HepG2 (cell line): ENCODE measurements around the gene SPA17. TPM values are rescaled to one million over a fixed set of nuclear protein-coding genes. Genes with fewer than 3 reads are reported as not detected.

Experiments used
- ATAC-seq: fragments of 200-7000 bp; cut with Tn5 transposase; 3 replicates; pipeline ENCODE4 v1.9.1; 2020; ENCODE audit warnings: mild to moderate bottlenecking, moderate library complexity
- BruUV-seq: library from RNA; stranded (reverse); fragments of 400-500 nt; replicated peaks from 2 replicates; lab custom pipeline; 2021; lab: Mats Ljungman, UMichigan
- CTCF ChIA-PET: fragments of 300-600 bp; formaldehyde crosslinking; extraction: SDS; loops from one replicate; lab custom pipeline; 2021; ENCODE audit warnings: low total read pairs, inconsistent platforms, low intra/inter-chr PET ratio; lab: Yijun Ruan, JAX
- POLR2A ChIA-PET: fragments of 350-600 bp; sonication (Branson Sonifier 250); formaldehyde crosslinking; loops from one replicate; lab custom pipeline; 2020; ENCODE audit warnings: antibody characterized with exemption, inconsistent platforms; lab: Yijun Ruan, JAX
- DNase-seq: peaks from one replicate; pipeline ENCODE4 v3.0.0-alpha.2; 2015; ENCODE audit warnings: low spot score
- FAIRE-seq: peaks from 3 replicates; lab custom pipeline; 2011; peaks lifted over from hg19 to GRCh38; lab: Jason Lieb, UNC
- H2AFZ ChIP-seq: one replicate; pipeline ENCODE4 v1.6.1; 2011; ENCODE audit warnings: low read length, inconsistent platforms
- H3K27ac ChIP-seq: fragments of 300-600 bp; 3 replicates; pipeline ENCODE4 v1.8.0; 2011; ENCODE audit warnings: mixed run types, mild to moderate bottlenecking, mixed read lengths, low read length, inconsistent platforms; ENCODE audit not compliant: insufficient read depth; ENCODE audit errors: extremely low read length
- H3K27me3 ChIP-seq, 2 experiments: fragments of 200-600 bp in 1 of 2; 2 replicates in 1 of 2; 3 replicates in 1 of 2; pipeline versions ENCODE4 v1.6.0 to v1.8.0; 2011; ENCODE audit warnings: low read length in 2 of 2, mild to moderate bottlenecking in 2 of 2, moderate library complexity in 2 of 2, inconsistent platforms in 1 of 2; ENCODE audit not compliant: insufficient read depth in 2 of 2, control insufficient read depth in 1 of 2
- H3K36me3 ChIP-seq, 2 experiments: fragments of 200-600 bp in 1 of 2; replicated peaks in 1 of 2; 2 replicates in 1 of 2; 3 replicates in 1 of 2; pipeline versions ENCODE4 v1.5.1 to v1.8.0; 2011; ENCODE audit warnings: low read length in 2 of 2, inconsistent platforms in 1 of 2; ENCODE audit not compliant: insufficient read depth in 2 of 2, control insufficient read depth in 1 of 2
- H3K4me1 ChIP-seq: 2 replicates; pipeline ENCODE4 v1.5.1; 2012; ENCODE audit warnings: low read length, inconsistent platforms; ENCODE audit not compliant: insufficient read depth
- H3K4me2 ChIP-seq: 2 replicates; pipeline ENCODE4 v1.6.0; 2011; ENCODE audit warnings: low read depth, low read length, inconsistent platforms
- H3K4me3 ChIP-seq, 3 experiments: fragments of 200-600 bp in 1 of 3; sonication (generic), shearing (Covaris generic) in 1 of 3; replicated peaks in 1 of 3; 2 replicates each; pipeline ENCODE4 v1.5.1; 2011 to 2016; ENCODE audit warnings: low read length in 3 of 3, inconsistent platforms in 2 of 3, low read depth in 2 of 3, mild to moderate bottlenecking in 2 of 3, control low read depth in 1 of 3, mixed read lengths in 1 of 3; ENCODE audit not compliant: insufficient read depth in 1 of 3
- H3K79me2 ChIP-seq: one replicate; pipeline ENCODE4 v1.6.1; 2011; ENCODE audit warnings: low read length, inconsistent platforms; ENCODE audit not compliant: insufficient read depth
- H3K9ac ChIP-seq: 2 replicates; pipeline ENCODE4 v1.6.0; 2011; ENCODE audit warnings: mild to moderate bottlenecking, low read depth, low read length, inconsistent platforms; ENCODE audit not compliant: insufficient read depth
- H3K9me3 ChIP-seq: 2 replicates; pipeline ENCODE4 v1.5.1; 2012; ENCODE audit warnings: mild to moderate bottlenecking, low read length
- H4K20me1 ChIP-seq: 2 replicates; pipeline ENCODE4 v1.6.0; 2011; ENCODE audit warnings: inconsistent platforms, mild to moderate bottlenecking, low read length, moderate library complexity; ENCODE audit not compliant: insufficient read depth
- ADNP ChIP-seq: sonication (generic); formaldehyde crosslinking; IDR thresholded peaks from 2 replicates; pipeline ENCODE4 v1.4.0; 2020; ENCODE audit warnings: missing genetic modification reagents
- CREB1 ChIP-seq, 2 experiments: fragments of 450-650 bp in 1 of 2; IDR thresholded peaks; 2 replicates each; pipeline ENCODE4 v1.6.1; 2016 to 2017; ENCODE audit warnings: control low read depth in 1 of 2, mild to moderate bottlenecking in 1 of 2, missing compliant biosample characterization in 1 of 2, missing genetic modification characterization in 1 of 2
- FLYWCH1 ChIP-seq: sonication (generic); formaldehyde crosslinking; IDR thresholded peaks from 2 replicates; pipeline ENCODE4 v1.8.1; 2023; ENCODE audit warnings: mild to moderate bottlenecking, missing genetic modification reagents
- FOXJ3 ChIP-seq: sonication (generic); formaldehyde crosslinking; IDR thresholded peaks from 2 replicates; pipeline ENCODE4 v1.4.0; 2020; ENCODE audit warnings: missing genetic modification reagents, mild to moderate bottlenecking, borderline replicate concordance
- GABPB1 ChIP-seq: IDR thresholded peaks from 2 replicates; pipeline ENCODE4 v1.6.1; 2016; ENCODE audit warnings: mild to moderate bottlenecking, missing genetic modification reagents, moderate library complexity, missing compliant biosample characterization
- NKX3-1 ChIP-seq: sonication (generic); formaldehyde crosslinking; IDR thresholded peaks from 2 replicates; pipeline ENCODE4 v1.5.0; 2020; ENCODE audit warnings: missing genetic modification reagents
- SNRNP70 ChIP-seq: fragments of 200-400 bp; formaldehyde crosslinking; IDR thresholded peaks from 2 replicates; pipeline ENCODE4 v1.6.1; 2017; ENCODE audit warnings: mild to moderate bottlenecking, low read depth, low read length, moderate library complexity
- ZFP36 ChIP-seq: fragments of 150-350 bp; IDR thresholded peaks from 2 replicates; pipeline ENCODE4 v1.6.1; 2018; ENCODE audit warnings: borderline replicate concordance, low read length, low read depth; ENCODE audit not compliant: partially characterized antibody
- ZNF205 ChIP-seq: IDR thresholded peaks from 2 replicates; pipeline ENCODE4 v1.6.1; 2018; ENCODE audit warnings: missing biosample characterization, missing genetic modification reagents
- ZNF282 ChIP-seq: fragments of 450-650 bp; IDR thresholded peaks from 2 replicates; pipeline ENCODE4 v1.6.1; 2018; ENCODE audit not compliant: partially characterized antibody
- ZNF720 ChIP-seq: sonication (generic); formaldehyde crosslinking; IDR thresholded peaks from 2 replicates; pipeline ENCODE4 v1.4.0; 2020; ENCODE audit warnings: missing genetic modification reagents
- ZNF83 ChIP-seq: sonication (generic); formaldehyde crosslinking; IDR thresholded peaks from 2 replicates; pipeline ENCODE4 v1.4.0; 2020; ENCODE audit warnings: missing genetic modification reagents, mild to moderate bottlenecking, borderline replicate concordance
- WGBS: methylation state at CpG from one replicate; pipeline ENCODE4 v1.1.6; 2017; ENCODE audit warnings: low lambda C conversion rate; 5-methylcytosine and 5-hydroxymethylcytosine counted together
- in situ Hi-C: cut with HindIII; loops from 2 replicates; pipeline ENCODE4 v1.10.0; 2017; ENCODE audit warnings: low pct_unique_long_range_greater_than_20kb; ENCODE audit not compliant: extremely low pct_ligation_motif_present
- intact Hi-C: fragments of 100-400 bp; cut with micrococcal nuclease; formaldehyde crosslinking; loops from one replicate; pipeline ENCODE4 v1.10.0; 2022; ENCODE audit not compliant: unreplicated experiment
- polyA plus RNA-seq, 8 experiments: library from polyadenylated mRNA; depleted of rRNA in 3 of 8; stranded (reverse) in 7 of 8; unstranded in 1 of 8; fragments of >200 nt; fragmentation: Illumina TruSeq in 4 of 8; extraction: Trizol in 4 of 8; gene quantifications; 2 replicates each; pipeline versions ENCODE4 v1.2.1 to v1.2.3, GENCODE V29; 2011 to 2016; ENCODE audit warnings: low read depth in 4 of 8, missing spikeins in 1 of 8, mixed read lengths in 1 of 8; ENCODE audit not compliant: insufficient read depth in 1 of 8
- total RNA-seq, 5 experiments: library from RNA; depleted of rRNA; stranded (reverse); fragments of >200 nt; fragmentation: Illumina TruSeq; extraction: Trizol; gene quantifications; 2 replicates each; pipeline ENCODE4 v1.2.3, GENCODE V29; 2016; ENCODE audit warnings: low read depth in 1 of 5
- TF ChIP-seq, protein P1 (sequence below): sonication (generic); formaldehyde crosslinking; IDR thresholded peaks from 2 replicates; pipeline ENCODE4 v1.4.0; 2020; ENCODE audit warnings: missing genetic modification reagents

SPA17 gene
- total and polyA plus RNA-seq, 2 of the 13 experiments (the other 11 are each of a cell fraction or from before 2014, with no cell fraction given) = 4.4 to 8.4 TPM

GRCh38 chr11:124646148-124646547 lies 27.6 kb upstream of the SPA17 start:
- Histone ChIP-seq H3K36me3 (no peaks in the 10 kb centered on the region), H3K27me3 (no peaks in the 10 kb centered on the region), H3K9ac (no peak overlapping the region), H3K79me2 (no peaks in the 10 kb centered on the region), H3K4me1 (peaks cover 7% of the 10 kb centered on the region), H3K27ac (no peak overlapping the region), H3K4me2 (no peak overlapping the region), H3K9me3 (no peaks in the 10 kb centered on the region), H3K4me3 (no peak overlapping the region), H4K20me1 (no peaks in the 10 kb centered on the region), H2AFZ (no peak overlapping the region)
- in situ Hi-C loops (loop anchor here (10.0 kb wide), 1 partner anchor 219 kb away; the partner anchor contains the start of gene ROBO3), intact Hi-C loops (no loop called here)
- ATAC-seq (no peak), FAIRE-seq (no peak), DNase-seq (no peak)
- WGBS = 78% methylated on average over 3 of the region's 3 CpGs
- TF ChIP-seq, protein P1, sequence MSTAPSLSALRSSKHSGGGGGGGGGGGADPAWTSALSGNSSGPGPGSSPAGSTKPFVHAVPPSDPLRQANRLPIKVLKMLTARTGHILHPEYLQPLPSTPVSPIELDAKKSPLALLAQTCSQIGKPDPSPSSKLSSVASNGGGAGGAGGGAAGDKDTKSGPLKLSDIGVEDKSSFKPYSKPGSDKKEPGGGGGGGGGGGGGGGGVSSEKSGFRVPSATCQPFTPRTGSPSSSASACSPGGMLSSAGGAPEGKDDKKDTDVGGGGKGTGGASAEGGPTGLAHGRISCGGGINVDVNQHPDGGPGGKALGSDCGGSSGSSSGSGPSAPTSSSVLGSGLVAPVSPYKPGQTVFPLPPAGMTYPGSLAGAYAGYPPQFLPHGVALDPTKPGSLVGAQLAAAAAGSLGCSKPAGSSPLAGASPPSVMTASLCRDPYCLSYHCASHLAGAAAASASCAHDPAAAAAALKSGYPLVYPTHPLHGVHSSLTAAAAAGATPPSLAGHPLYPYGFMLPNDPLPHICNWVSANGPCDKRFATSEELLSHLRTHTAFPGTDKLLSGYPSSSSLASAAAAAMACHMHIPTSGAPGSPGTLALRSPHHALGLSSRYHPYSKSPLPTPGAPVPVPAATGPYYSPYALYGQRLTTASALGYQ = no peak
- TF ChIP-seq NKX3-1 (CRISPR knock-in tag) = no peak
- TF ChIP-seq SNRNP70 = no peak
- TF ChIP-seq ZNF205 (CRISPR knock-in tag) = no peak
- TF ChIP-seq ZNF282 = no peak
- no peak for TF ChIP-seq CREB1 (IDR thresholded peaks at IDR 0.05)
- TF ChIP-seq CREB1 (CRISPR knock-in tag; IDR thresholded peaks at IDR 0.05) = no peak
- TF ChIP-seq ADNP (CRISPR knock-in tag) = no peak
- no peak for TF ChIP-seq GABPB1 (CRISPR knock-in tag)
- TF ChIP-seq ZNF83 (CRISPR knock-in tag) = no peak
- no peak for TF ChIP-seq FOXJ3 (CRISPR knock-in tag)
- TF ChIP-seq ZNF720 = no peak
- TF ChIP-seq ZFP36 = no peak
- TF ChIP-seq FLYWCH1 (CRISPR knock-in tag) = no peak
- BruUV-seq = no TSS peak
- ChIA-PET CTCF (no interaction called here), POLR2A (no interaction called here)
